ENCODE data around the gene ATP2B2.

ATP2B2 gene

GRCh38 chr3:10421996-10422395, 83.4 kb downstream of the ATP2B2 start:
- POLR2A ChIA-PET, result no interaction called here
- TF ChIP-seq ZSCAN4 (tag by site-specific recombination; IDR thresholded peaks at IDR 0.05), result no peak
- peak; percentile 42 for TF ChIP-seq GLIS1 (tag by site-specific recombination; IDR thresholded peaks at IDR 0.05)
- no peaks in the 10 kb centered on the region for H3K4me1 ChIP-seq (ENCODE audit: control insufficient read depth, insufficient read depth, low read length)
- H3K27ac ChIP-seq (ENCODE audit: extremely low read depth, low read depth, low read length), result no peak overlapping the region
- CTCF ChIA-PET, result no interaction called here
- no peak overlapping the region for H3K4me3 ChIP-seq (ENCODE audit: low read depth, low read length)
- no peaks in the 10 kb centered on the region for H3K9me3 ChIP-seq (ENCODE audit: control insufficient read depth, insufficient read depth, low read depth, low read length)
- no peaks in the 10 kb centered on the region for H3K36me3 ChIP-seq (ENCODE audit: control insufficient read depth in 2 of 2, insufficient read depth in 1 of 2, low read length in 2 of 2)

- ChIA-PET POLR2A (no interaction called here), CTCF (interaction anchor here (0.5 kb wide), 1 partner anchor 317 kb away, joined by 3 read pairs; no protein-coding TSS in a partner anchor)
- Histone ChIP-seq H3K9me3 (ENCODE audit: control insufficient read depth, insufficient read depth, low read depth, low read length) (no peaks in the 10 kb centered on the region), H3K4me3 (ENCODE audit: low read depth, low read length) (no peak overlapping the region), H3K4me1 (ENCODE audit: control insufficient read depth, insufficient read depth, low read length) (no peaks in the 10 kb centered on the region), H3K27ac (ENCODE audit: extremely low read depth, low read depth, low read length) (no peak overlapping the region), H3K36me3 (ENCODE audit: control insufficient read depth in 2 of 2, insufficient read depth in 1 of 2, low read length in 2 of 2) (no peaks in the 10 kb centered on the region)
- TF ChIP-seq ZNF514 (tag by site-specific recombination; IDR thresholded peaks at IDR 0.05), result no peak
- TF ChIP-seq ZNF146 (tag by site-specific recombination; IDR thresholded peaks at IDR 0.05), result no peak
- TF ChIP-seq ZBTB44 (tag by site-specific recombination; IDR thresholded peaks at IDR 0.05), result no peak
- TF ChIP-seq ZNF692 (tag by site-specific recombination; IDR thresholded peaks at IDR 0.05), result no peak
- no peak for TF ChIP-seq ZNF138 (tag by site-specific recombination; IDR thresholded peaks at IDR 0.05; ENCODE audit: borderline replicate concordance)
- TF ChIP-seq ZSCAN4 (tag by site-specific recombination; IDR thresholded peaks at IDR 0.05), result no peak
- TF ChIP-seq SALL2 (tag by site-specific recombination; IDR thresholded peaks at IDR 0.05; ENCODE audit: borderline replicate concordance), result no peak
- TF ChIP-seq ZNF837 (tag by site-specific recombination; IDR thresholded peaks at IDR 0.05), result no peak
- no peak for TF ChIP-seq ZNF23 (tag by site-specific recombination; IDR thresholded peaks at IDR 0.05; ENCODE audit: borderline replicate concordance)
- no peak for TF ChIP-seq ZNF155 (tag by site-specific recombination; IDR thresholded peaks at IDR 0.05)
- no peak for TF ChIP-seq OSR2 (tag by site-specific recombination; IDR thresholded peaks at IDR 0.05)
- no peak for TF ChIP-seq ZNF473 (tag by site-specific recombination; IDR thresholded peaks at IDR 0.05)
- no peak for TF ChIP-seq ZNF366 (tag by site-specific recombination; conservative IDR thresholded peaks at IDR 0.05)
- no peak for TF ChIP-seq ZBTB17 (tag by site-specific recombination; IDR thresholded peaks at IDR 0.05)
- TF ChIP-seq ZNF768 (tag by site-specific recombination; IDR thresholded peaks at IDR 0.05), result no peak
- TF ChIP-seq ZNF221 (tag by site-specific recombination; IDR thresholded peaks at IDR 0.05; ENCODE audit: borderline replicate concordance), result no peak
Measured at GRCh38 chr3:10420745-10421475, 84.5 kb downstream of the ATP2B2 start.
